NCI-H1694 treated with DMSO at 0.1 percent for 48 hours (cell line): ENCODE results near the gene ADARB2.
A peak's percentile ranks its signal among the peaks of the same experiment; 100 is the strongest.

Experiments
- DNase-seq: peaks from one replicate; lab custom pipeline; 2025; lab: John Stamatoyannopoulos, UW

ADARB2 gene

DNA sequence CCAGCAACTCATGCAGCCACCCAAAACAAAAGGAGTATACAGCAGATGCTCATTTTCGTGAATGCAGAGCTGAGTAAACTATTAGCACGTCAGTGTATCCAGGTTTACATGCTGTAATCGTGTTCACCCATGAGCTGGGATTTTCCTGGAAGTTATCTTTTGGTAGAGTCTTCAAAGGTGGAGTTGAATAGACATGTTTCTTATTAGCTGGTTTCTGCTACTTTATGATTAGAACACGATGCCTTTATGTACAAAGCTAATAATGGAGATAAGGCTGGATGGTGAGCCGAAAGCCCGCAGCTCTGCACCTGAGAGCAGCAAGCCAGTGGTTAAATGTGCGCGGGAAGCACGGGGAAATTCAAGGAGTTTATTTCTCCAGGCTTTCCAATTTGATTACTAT, 123.8 kb downstream of the ADARB2 start:
- no peak for DNase-seq

DNA sequence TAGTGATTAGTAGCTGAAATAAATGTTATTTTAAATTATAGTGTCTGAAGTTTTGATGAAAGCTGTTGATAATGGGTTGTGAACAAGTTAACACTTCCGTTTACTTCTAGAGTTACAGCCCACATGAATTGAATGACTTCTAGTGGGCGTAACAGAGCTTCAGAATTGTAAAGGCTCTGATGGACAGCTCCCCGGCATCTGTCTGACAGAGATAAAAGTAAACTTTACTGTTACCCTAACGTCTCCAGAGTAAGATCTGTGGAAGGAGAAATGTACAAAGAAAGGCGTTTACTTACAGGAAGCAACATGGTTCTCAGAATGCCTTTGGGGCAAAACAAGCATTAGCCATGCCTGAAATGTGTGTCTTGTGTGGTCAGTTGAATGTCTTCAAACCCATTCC, 124.4 kb downstream of the ADARB2 start:
- no peak for DNase-seq

DNA sequence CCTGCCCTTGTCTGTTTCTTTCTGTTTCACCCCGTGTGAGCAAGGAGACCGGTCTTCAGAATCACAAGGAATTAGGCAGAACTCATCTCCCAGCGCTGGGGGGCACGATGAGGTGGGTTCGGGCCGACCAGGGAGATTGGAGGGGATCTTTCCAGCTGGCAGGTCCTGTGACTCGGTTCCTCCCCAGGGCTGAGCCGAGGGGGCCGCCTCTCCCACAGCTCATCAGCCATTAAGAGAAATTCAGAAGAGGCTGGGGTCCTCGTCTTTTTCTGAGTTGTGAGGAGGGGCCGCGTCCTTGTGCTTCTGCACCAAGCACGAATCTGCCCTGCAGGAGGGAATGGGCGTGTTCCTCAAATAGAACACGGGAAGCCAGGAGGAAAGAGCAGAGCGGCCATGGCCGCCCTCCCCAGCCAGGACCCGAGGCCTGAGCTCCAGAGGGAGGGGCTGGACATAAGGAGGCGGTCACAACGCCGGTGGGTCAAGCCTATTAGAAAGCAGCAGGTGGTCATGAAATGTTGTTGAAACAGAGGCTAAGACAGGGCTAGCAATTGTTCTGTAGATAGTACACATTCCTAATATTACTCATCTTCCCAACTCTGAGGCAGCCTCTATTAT, 125.3 kb downstream of the ADARB2 start:
- DNase-seq = no peak

DNA sequence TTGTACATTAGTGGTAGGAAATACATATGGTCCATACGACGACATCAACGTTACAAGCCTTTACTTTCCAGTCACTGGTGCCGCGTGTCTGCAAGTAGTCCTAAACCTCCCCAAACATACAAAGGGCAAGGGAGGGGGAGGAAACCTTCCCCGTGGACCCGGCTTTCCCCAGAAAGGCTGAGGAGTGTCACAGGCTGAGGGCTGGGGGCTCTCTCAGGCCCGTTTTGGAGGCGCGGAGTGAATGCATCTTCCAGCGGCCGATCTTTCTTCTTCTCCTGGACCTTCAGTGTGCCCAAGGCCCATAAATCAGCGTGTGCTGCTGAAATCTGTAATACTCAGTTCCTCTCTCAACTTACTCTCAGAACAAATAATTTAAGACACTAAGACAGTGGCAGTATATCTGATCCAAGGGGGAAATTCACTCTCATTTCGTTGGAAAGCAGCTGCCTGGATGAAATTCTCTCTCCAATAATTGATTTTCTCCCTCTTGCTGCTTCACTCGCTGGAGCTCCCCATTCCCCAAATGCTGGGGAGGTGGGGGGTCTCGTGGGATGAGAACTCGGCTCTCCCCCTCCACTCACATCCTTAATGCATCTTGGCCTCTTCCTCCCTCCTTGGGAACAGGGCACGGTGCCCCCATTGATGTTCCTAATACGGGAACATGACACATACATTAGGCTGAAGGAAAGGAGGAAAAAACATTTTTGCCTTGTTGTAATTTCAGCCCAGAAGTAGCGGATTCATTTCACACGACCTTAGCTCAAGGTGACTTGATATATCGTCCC, 126.1 kb downstream of the ADARB2 start:
- no peak for DNase-seq

DNA sequence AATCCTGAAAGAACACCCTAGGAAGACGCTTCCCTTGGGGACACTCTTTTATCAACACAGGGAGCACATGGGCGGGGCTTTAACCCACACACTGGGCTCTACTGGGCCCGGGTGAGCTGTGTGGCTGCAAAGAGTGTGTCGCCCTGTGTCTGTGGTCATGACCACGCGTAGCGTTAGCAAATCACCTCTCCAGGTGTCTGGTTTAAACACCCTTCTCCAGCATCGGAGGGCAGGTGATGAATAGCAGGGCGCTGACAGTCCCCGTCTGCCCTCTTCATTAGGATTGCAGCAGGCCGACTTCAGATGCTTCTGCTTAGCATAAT, 127.7 kb downstream of the ADARB2 start:
- DNase-seq = no peak

DNA sequence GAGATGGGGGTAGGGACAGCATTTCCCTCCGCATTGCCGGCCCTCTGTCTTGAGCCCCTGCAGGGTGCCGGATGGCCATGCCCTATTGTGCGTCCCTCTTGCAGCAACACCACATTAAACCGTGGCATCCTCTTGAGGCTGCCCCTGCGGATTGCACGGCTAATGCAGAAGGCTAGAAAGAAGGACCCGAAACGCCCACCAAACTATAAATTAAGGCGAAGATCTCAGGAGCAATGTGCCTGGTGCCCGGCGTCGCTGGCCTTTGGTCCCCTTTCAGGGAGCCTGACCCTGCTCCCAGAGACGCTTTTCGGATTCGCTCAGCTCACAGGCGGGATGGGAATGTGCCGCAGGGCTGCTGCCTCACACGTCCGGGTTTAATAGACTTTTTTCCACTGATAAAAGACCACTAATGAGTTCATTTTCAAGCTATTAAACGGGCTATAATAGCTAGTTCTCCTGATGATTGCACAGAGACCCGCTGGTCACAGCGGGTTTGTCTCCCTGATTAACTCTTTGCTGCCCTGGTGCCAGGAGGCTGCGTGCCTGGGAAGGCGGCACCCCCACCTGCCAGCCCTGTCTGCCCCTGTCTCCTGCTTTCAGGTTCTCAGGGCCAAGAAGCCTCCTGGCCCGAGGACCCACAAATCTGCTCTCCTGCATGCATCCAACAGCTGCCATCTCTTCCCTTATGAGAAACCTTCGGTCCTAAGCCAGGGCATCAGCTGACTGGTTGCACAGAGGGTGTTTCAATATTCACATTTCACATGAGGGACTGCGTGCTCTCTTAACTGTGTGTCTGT, 128.3 kb downstream of the ADARB2 start:
- DNase-seq = no peak

DNA sequence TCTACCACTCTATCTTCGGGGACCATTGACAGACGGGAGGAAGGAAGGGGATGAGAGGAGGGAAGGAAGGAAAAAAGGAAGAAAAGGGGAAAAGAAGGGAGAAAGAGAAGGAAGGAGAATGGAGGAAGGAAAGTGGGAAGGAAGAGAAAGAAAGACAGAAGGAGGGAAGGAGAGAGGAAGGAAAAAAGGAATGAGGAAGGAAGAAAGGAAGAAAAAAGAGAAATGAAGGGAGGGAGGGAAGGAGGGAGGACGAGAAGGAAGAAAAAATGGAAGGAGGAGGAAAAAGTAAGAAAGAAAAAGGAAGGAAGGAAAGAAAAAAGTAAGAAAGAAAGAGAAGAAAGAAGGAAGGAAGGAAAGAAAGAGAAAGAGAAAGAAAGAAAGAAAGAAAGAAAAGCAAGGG, 128.9 kb downstream of the ADARB2 start:
- DNase-seq = no peak

DNA sequence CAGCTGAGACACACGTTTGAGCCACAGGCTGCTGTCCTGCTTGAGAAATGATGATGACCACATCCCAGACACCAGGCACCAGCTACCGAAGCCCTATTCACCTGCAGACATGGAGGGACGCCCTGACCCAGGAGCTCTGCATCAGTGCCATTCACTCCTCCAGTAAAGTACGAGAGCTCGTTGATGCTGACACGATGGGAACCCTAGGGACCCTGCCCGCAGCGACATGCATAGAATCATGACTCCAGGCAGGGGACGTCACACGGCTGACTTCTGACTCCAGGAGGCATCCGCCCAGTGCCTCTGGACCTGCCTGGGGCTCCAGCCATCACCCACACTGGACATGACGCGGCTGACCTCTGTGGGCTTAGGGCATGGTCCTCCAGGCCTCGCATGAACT, 129.9 kb downstream of the ADARB2 start:
- DNase-seq = no peak

DNA sequence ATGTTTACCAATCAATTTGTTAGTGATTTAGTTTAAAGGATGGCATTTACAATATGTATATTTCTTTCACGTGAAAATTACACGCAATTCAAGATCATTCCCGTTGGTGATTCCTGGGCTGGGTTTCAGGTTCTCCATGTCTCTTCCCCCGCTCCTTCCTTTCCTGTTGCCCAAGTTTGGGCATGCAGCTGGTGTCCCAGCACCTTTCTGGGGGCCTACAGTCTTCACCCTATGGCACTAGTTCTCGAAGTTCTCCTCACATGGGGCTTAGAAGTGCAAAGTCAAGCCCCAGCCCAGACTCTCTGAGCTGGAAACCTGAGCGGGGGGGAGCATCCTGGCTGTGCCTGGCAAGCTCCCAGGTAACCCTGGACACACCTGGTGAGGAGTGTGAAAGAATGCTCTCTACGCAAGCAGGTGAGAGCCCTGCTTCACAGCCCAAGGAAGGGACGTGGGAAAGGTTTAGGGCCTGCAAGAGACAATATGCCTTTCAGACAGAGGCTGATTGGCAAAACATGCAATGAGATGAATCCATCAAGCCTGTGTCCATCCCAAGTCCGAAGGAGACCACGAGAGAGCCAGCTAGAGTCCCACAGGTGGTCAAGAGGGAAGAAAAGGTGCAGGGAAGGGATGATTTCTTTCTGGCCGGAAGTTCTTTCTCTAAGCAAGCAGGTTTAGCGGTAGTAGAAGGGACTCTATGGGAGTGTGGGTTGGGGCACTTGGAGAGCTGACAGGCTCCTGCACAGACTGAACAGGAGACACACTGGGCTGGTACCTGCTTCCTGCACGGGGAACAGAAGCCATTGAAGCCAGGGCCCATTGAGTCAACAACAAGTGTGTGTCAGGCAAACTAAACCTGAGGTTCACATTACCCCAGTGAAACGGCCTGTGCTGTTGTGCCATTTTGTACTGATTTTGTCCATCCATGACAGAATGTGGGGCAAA, 131.1 kb downstream of the ADARB2 start:
- no peak for DNase-seq

DNA sequence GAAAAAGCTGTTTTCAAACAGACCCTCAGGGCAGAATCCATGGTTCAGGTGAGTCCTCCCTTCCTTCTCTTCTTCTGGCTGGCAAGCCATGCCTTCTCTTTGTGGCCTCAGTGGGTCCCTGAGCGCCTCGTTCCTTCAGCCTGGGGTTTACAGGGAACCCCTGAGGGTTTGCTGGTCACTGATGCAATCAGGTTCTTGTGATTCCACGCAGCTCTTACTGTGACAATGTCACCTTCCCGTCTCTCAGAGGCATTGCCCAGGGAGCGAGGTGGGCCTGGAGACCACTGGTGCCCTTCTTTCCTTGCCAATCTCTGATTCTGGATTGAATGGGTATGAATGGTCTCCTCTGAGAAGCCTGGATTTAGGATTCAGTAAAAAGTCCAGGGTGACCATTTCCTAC, 132.2 kb downstream of the ADARB2 start:
- no peak for DNase-seq

DNA sequence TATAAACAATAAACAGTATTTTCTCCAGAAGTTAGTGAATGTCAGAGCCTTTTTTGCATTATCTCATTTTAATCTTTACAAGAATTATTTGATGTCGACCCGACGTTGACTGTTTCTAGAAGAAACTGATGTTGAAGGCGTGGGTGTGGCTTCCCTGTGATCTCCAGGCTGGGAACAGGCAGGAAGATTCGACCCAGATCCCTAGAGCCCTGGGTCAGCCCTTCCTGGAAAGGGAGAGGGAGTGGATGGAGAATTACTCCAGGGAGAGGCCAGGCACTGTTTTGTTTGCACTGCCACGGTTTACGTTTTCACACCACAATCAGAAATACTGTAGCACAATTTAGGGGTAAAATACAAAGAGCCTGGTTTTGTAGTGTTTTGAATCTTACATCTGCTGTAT, 133.1 kb downstream of the ADARB2 start:
- DNase-seq = no peak

DNA sequence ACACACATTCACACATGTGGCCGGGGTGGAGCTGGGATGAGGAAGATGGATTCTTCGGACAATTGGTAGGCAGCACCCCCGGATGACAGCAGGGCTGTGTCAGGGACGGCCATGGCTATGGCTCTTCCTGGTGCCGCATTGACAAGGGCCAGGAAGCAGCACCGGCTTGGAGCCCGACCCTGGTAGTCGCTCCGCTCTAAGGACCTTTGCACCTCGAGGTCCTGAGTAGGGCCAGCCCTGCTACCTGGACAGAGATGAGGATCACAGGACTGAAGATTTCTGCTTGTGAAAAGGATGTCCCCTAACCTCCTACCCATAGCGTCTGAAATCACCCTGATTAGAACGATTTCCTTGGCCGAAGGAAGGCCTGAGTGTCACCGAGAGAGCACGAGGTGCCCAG, 134.1 kb downstream of the ADARB2 start:
- DNase-seq = no peak

DNA sequence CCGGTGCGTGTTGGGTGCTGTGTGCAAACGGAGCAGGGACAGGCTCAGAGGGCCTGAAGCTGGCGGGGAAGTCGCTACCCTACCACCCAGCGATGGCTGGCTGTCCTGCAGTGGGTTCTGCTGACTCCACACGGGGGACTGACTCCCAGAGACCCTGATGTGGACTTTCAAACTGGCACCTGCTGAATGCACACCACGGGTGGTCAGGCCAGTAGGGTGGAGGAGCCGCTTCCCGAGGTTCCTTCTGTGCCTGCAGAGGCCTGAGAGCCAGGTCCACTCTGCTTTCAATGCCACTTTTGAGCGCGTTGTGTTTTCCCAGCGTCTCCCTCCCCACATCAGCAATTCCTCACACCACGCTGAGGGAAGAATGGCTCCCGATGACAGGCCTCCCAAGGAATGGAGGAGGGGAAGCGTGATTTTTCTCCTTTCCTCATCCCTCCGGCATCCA, 135.3 kb downstream of the ADARB2 start:
- DNase-seq = no peak

DNA sequence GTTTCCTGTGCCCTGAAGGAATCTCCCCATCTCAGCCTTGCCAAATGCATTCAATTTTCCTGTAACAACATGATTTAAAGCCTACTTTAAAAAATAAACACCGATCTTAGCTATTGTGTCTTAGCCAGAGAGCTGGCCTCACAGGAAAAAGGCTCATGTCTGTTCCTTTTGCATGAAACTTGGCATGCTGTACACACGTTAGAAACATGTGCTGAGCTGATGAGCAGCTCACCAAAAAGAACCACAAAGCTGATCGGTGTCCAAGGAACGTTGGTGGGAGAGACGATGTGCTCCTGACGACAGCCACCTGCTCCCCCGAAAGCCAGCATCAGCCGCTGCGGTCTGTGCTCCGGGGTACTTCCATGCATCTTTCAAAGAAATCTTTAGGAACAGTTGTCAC, 135.9 kb downstream of the ADARB2 start:
- DNase-seq = no peak

DNA sequence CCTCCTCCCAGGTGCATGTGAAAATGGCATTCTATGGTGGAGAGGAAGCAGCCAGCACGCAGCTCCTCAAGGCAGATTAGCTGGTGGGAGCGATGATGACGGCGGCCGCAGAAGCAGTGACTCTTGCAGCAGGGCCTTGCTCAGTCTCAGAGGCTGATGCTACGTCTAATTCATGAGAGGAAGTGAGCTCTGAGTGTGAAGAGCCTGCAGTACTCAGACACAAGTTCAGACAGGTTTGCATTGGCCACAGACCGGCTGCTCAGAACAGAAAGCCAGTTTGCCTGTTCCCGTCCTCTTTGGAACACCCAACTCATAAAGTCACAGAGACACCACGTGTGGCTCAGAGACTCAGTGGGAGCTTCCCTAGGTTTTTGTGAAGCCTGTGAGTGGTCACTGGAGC, 136.5 kb downstream of the ADARB2 start:
- peak; percentile 21 for DNase-seq

DNA sequence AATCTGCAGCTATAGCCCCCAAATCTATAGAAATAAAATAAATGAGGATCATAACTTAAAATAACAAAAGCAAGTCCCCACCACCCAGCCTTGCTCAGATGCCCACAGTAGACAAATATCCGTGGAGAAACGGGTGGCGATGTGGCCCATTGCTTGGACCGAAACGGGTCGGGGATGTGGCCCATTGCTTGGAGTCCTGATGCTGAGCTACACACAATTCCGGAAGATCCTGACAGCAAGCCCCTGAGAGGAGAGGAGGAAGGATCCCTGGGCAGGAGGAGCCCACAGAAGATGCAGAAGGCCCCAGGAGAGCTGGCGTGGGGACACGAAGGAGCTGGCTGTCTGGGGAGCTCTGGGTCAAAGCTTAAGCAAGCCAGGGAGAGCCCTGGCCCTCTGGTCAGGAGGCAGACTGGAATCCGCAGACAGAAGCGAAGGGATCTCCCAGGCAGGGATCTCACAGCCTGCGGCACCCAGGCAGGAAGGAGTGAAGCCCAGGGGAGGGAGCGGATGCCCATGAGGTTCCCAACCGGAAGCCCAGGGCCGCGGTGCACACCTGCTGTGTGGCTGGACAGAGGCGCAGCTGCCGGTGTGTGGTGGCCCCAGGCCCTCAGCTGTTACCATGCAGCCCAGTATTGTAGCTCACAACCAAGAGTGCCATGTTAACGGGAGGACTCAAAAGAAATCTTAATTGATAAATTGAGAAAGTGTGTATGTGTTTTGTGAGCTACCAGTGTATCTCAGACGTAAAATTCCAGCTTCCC, 138.8 kb downstream of the ADARB2 start:
- no peak for DNase-seq

DNA sequence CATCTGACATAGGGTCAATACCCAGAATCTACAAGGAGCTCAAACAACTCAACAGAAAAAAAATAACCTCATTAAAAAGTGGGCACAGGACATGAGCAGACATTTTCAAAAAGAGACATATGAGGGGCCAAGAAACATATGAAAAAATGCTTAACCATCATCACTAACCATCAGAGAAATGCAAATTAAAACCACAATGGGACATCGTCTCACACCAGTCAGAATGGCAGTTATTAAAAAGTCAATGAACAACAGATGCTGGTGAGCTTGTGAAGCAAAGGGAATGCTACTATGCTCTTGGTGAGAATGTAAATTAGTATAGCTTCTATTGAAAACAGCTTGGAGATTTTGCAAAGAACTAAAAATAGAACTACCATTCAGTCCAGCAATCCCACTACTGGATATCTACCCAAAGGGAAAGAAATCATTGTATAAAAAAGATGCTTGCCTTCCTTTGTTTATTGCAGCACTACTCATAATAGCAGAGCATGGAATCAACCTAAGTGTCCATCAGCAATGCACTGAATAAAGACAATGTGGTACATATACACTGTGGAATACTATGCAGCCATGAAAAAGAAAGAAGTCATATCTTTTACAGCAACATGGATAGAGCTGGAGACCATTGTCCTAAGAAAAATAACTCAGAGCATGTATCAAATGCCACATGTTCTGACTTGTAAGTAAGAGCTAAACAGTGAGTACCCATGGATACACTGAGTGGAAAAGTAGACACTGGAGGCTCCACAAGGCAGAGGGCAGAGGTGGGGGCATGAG, 139.8 kb downstream of the ADARB2 start:
- no peak for DNase-seq

DNA sequence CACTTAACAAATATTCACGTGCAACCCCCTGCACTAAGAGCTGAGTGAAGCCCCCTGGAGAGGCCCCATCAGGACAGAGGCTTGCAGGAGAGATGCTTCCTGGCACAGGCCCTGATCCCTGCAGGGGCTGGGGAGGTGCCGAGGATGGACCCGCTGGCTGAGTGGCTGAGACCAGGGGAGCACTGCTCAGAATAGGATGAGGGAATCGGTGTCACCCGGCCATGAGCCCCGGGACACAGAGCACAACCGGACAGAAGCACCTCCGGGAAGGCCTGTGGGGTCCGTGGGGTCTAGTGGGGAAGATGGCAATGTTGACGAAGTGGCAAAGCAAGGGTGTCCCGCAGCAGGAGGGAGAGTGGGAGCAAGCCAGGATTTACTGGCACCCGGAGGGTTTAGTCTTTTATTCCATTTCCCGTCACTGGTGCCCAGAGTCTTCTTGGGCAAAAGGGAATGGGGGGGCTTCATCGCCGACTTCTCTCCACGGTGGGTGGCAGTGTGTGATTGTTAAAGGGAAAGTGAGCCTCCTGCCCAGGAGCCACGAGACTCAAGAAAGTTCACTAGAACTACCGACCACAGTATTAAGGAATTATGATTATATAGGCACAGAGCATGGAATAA, 140.7 kb downstream of the ADARB2 start:
- DNase-seq = no peak

DNA sequence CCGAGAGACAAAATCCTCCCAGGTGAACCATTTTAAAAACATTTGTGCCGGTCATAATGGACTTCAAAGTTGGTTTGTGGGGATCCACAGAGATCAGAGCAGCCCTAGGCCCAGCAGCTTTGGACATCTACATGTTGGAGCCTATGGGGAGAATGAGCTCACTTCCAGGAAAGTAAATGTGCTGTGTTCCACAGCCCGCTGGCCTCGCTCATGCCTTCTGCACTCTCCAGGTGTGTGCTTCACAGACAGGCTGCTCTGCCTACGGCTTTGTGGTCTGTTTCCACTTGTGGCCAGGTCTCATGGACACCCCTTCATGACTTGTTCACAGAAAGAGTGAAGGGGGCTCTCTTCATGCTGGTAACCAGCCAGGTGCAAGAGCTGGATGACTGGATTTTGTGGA, 141.6 kb downstream of the ADARB2 start:
- DNase-seq = no peak

DNA sequence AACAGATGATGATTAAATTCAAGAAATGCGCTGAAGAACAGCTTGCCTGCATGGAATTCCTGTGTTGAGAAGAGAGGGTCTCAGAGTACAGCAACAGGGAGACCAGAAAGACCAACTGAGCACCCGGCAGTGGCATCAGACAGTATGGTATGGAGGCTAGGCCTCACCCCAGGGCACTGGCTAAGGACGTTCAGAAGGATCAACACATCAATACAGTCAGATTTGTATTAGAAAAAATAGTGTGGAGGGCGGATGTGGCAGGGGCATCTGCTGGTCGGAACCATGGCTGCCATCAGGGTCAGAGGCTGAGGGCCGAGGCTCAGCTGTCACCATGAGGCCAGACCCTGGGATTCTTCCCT, 142.1 kb downstream of the ADARB2 start:
- DNase-seq = no peak
